ENCODE results near the gene USP7.

DNA sequence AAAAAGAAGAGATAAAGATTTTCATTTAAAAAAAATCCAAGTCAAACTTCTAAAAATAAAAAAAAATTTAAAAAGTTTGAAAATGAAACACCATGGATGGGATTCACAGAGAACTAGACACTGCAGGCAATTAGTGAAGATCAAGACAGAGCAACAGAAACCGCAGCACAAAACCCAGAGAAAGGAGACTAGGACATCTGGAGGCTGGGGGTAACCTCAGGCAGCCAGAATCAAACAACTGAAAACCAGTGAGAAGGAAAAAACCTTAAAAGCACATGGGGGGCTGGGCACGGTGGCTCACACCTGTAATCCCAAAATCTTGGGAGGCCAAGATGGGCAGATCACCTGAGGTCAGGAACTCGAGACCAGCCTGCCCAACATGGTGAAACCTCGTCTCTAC is 50.9 kb downstream of the USP7 start:
- no peak for TF ChIP-seq POLR2A (IDR thresholded peaks at IDR 0.05)
- TF ChIP-seq CTCF (IDR thresholded peaks at IDR 0.05): no peak
- TF ChIP-seq POLR2AphosphoS5 (IDR thresholded peaks at IDR 0.05): no peak

Data from upper lobe of left lung (tissue), 4 donors.